Measurements from ENCODE around the gene TSPO. TPM values are rescaled to one million over a fixed set of nuclear protein-coding genes. Genes with fewer than 3 reads are reported as not detected.

Gene TSPO
- total and polyA plus RNA-seq, 4 experiments from 2014 or later = 66.9 to 548 (median 211) TPM

DNA sequence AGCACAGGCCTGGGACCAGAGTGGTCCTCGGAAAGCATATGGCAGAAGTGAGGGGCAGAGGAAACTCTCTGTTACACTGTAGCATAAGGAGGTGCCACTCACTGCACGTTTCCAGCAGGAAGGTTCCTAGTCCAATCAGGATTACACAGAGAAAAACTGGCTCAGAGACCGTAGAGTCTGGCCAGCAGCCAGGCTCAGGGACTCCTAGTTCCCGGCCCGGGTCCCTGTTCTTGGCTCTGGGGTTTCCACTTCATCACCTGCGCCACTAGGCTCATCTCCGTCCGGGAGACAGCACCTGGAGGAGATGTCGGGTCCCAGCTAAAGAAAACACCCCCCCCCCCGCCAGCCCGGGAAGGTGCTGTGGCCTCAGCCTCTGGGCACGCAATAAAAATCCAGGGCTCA is 34.5 kb downstream of the TSPO start:
- peak overlapping the region in 3 of 7 donors; percentile 68 to 87 (median 85) for H3K27ac Mint-ChIP-seq
- no peak for DNase-seq
- peaks cover 0 to 2% (median 0%) of the 10 kb centered on the region in 8 donors for H3K9me3 Mint-ChIP-seq

DNA sequence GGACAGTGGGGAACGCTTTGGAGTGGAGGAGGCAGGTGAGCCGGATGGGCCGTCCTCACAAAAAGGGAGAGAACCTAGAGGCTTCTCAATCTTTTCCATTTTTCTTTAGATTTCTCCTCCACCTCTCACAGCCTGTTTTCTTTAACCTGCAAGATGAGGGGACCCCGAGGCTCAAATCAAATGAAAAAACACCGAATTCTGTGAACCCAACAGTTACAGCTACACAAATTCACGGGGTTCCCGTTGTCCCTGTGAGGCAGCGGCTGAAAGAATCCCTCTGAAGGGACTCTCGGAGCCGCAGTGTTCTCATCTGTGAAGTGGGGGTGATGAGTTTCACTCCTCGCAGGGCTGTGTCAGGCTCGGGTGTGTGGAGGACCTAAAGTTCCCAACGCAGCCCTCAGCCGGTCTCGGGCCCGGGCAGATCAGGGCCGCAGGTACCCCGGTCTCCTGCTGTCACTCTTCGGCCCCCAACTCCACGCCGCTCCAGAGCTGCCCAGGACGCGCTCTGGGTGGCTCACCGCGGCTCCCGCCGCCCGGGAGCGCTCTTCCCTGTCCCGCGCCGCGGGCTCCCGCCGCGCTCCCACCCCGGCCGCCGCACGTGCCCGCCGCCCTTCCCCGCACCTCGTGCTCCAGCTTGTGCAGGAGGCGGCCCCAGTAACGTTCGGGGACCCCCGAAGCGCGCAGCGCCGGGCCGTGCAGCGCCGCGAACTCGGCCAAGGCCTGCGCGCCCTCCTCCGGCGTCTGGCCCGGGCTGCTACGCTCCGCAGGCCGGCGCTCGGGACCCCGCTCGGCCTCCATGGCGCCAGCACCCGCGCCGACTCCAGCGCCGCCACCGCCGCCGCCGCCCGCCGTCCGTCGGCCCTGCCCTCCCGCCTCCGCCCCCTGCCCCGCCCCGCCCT is 35.2 kb downstream of the TSPO start, which contains the start of gene TTLL12:
TSS of gene TTLL12 (minus strand) at position 863 of the 899 bp plus-strand sequence. CDS start at position 798, 65 bp downstream.
- peak within 1 kb of the TSS; percentile 96 for H3K27ac ChIP-seq (ENCODE audit: low read depth, low read length)
- DNase-seq = peak; percentile 57 to 72 (median 66)
- H3K36me3 ChIP-seq (ENCODE audit: insufficient read depth, low read length) = no peaks in the 10 kb centered on the region
- Mint-ChIP-seq H3K9me3 (peaks cover 0 to 2% (median 0%) of the 10 kb centered on the region in 8 donors), H3K4me1 (peaks cover 4 to 44% (median 21%) of the 10 kb centered on the region in 4 donors), H3K4me3 (peak within 1 kb of the TSS; percentile 82 to 87 (median 83)), H3K36me3 (peaks cover 0 to 8% of the 10 kb centered on the region in 2 donors), H3K27me3 (peaks cover 0 to 2% of the 10 kb centered on the region in 2 donors), H3K27ac (peak within 1 kb of the TSS; percentile 96 to 99 (median 98))
- no peaks in the 10 kb centered on the region for H3K27me3 ChIP-seq (ENCODE audit: insufficient read depth, low read length)
- ChIA-PET POLR2A (ENCODE audit: partially characterized antibody) (interaction anchor here (0.7 to 2.8 kb wide), 13 partner anchors 23 to 626 kb away, joined by 3 to 28 read pairs (median 5); partner anchors contain the start of genes ARFGAP3, EFCAB6, MCAT and PACSIN2), CTCF (ENCODE audit: partially characterized antibody) (interaction anchor here (1.4 to 2.5 kb wide), 3 partner anchors 15 to 159 kb away, joined by 3 to 10 read pairs (median 7); partner anchors contain the start of gene MCAT)
- peaks cover 24% of the 10 kb centered on the region for H3K4me1 ChIP-seq (ENCODE audit: insufficient read depth, low read length)
- no peaks in the 10 kb centered on the region for H3K9me3 ChIP-seq (ENCODE audit: control insufficient read depth in 1 of 2, low read length in 2 of 2)
- intact Hi-C loops (cut with micrococcal nuclease) = loop anchor here (1.0 to 5.0 kb wide), 7 partner anchors 34 to 1516 kb away; partner anchors contain the start of genes ARFGAP3, MCAT, PACSIN2 and PRR5
- peak within 1 kb of the TSS; percentile 58 to 64 for H3K4me3 ChIP-seq (ENCODE audit: low read length in 2 of 2)

More for the DNA sequence above, 34.5 kb downstream of the TSPO start:
- Mint-ChIP-seq H3K4me1 (peaks cover 4 to 44% (median 21%) of the 10 kb centered on the region in 4 donors), H3K27me3 (no peaks in the 10 kb centered on the region), H3K36me3 (peaks cover 0 to 8% of the 10 kb centered on the region in 2 donors), H3K4me3 (peak overlapping the region; percentile 70 to 80 (median 76))
- ChIA-PET CTCF (ENCODE audit: partially characterized antibody) (no interaction called here), POLR2A (ENCODE audit: partially characterized antibody) (interaction anchor here (1.0 to 2.8 kb wide), 3 partner anchors 22 to 42 kb away, joined by 4 to 28 read pairs (median 27); partner anchors contain the start of genes MCAT and TSPO)
- peak overlapping the region; percentile 2 to 64 for H3K4me3 ChIP-seq (ENCODE audit: low read length in 2 of 2)
- no peaks in the 10 kb centered on the region for H3K27me3 ChIP-seq (ENCODE audit: insufficient read depth, low read length)
- peaks cover 24% of the 10 kb centered on the region for H3K4me1 ChIP-seq (ENCODE audit: insufficient read depth, low read length)
- no peaks in the 10 kb centered on the region for H3K9me3 ChIP-seq (ENCODE audit: control insufficient read depth in 1 of 2, low read length in 2 of 2)
- peak overlapping the region; percentile 69 for H3K27ac ChIP-seq (ENCODE audit: low read depth, low read length)
- H3K36me3 ChIP-seq (ENCODE audit: insufficient read depth, low read length) = no peaks in the 10 kb centered on the region
- intact Hi-C loops (cut with micrococcal nuclease) = loop anchor here (2.0 to 5.0 kb wide), 3 partner anchors 33 to 1516 kb away; partner anchors contain the start of genes ARFGAP3 and PRR5

DNA sequence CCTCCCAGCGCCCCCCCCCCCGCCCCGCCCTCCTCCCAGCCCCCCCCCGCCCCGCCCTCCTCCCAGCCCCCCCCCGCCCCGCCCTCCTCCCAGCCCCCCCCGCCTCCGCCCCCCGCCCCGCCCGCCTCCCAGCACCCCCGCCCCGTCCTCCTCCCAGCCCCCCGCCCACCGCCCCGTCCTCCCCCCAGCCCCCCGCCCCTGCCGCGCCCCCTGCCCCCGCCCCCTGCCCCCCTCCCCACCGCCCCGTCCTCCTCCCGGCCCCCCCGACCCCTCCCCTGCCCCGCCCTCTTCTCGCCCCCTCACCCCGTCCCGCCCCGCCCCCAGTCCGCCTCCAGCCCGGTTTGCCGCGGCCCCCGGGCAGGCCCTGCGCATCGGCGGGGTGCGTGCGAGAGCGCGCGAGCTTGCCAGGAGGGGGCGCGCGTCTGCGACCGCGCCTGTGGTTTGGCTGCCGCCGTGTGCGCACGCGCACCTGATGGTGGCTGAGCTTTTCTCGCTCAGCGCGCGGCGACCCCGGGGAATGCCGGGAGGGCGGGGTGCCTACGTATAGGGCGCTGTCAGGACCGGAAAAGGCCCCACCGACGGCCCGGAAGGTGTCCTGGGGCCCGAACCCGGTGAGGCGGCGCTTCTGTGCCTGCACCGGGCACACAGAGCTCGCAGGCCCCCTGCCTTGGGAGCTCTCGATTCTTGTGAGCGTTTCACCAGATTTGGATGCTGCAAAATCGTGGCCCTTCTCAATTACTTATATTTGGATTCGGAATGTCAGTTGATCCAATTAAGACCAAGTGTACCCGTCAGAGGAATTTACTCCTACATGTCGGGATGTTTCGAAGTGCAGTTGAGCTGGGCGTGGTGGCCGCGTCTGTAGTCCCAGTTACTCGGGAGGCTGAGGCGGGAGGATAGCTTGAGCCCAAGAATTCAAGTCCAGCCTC is 36.1 kb downstream of the TSPO start:
- ChIA-PET CTCF (ENCODE audit: partially characterized antibody) (interaction anchor here (0.7 to 2.5 kb wide), 8 partner anchors 11 to 159 kb away, joined by 3 to 10 read pairs (median 3); partner anchors contain the start of genes MCAT and TSPO), POLR2A (ENCODE audit: partially characterized antibody) (interaction anchor here (0.6 to 2.8 kb wide), 18 partner anchors 13 to 625 kb away, joined by 3 to 28 read pairs (median 3); partner anchors contain the start of genes ARFGAP3, EFCAB6, MCAT and PACSIN2)

DNA sequence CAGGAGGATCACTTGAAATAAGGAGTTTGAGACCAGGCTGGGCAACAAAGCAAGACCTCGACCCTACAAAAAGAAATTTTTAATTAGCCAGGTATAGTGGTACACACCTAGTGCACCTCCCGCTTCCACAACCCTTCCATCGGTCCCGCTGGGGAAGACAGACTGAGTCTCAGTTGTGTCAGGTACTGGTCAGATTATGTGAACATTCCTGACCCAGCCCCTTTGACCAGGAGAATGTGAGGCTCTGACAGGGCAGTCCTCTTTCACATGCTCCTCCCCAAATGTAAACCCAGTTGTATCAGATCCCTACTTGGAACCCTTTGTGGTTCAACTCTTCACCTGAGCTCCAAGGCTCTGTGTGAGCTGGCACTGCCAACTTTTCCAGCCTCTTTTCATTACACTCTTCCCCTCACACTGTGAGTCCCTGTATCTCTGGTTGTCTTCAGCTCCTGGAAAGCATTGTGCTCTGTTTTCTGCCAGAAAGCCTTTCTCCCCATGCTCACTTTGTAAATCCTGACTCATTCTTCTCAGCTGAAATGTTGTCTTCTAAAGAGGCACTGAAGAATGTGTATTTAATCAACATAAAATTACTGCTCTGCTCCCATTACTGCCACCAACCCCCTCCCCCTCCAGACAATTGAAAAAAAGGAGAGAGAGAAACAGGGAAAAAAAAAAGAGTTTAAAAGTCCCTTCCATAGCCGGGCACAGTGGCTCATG is 37.6 kb downstream of the TSPO start:
- peaks cover 0 to 3% of the 10 kb centered on the region in 2 donors for H3K27me3 Mint-ChIP-seq
- peak overlapping the region; percentile 80 to 95 (median 88) for H3K27ac Mint-ChIP-seq
- peaks cover 0 to 2% (median 0%) of the 10 kb centered on the region in 8 donors for H3K9me3 Mint-ChIP-seq
- Histone ChIP-seq H3K4me3 (ENCODE audit: low read length in 2 of 2) (no peak overlapping the region), H3K27me3 (ENCODE audit: insufficient read depth, low read length) (no peaks in the 10 kb centered on the region), H3K4me1 (ENCODE audit: insufficient read depth, low read length) (peaks cover 24% of the 10 kb centered on the region), H3K36me3 (ENCODE audit: insufficient read depth, low read length) (no peaks in the 10 kb centered on the region), H3K9me3 (ENCODE audit: control insufficient read depth in 1 of 2, low read length in 2 of 2) (no peaks in the 10 kb centered on the region), H3K27ac (ENCODE audit: low read depth, low read length) (peak overlapping the region; percentile 96)
- intact Hi-C loops (cut with micrococcal nuclease) = loop anchor here (5.0 kb wide), 1 partner anchor 1513 kb away; the partner anchor contains the start of gene PRR5
- CTCF ChIA-PET (ENCODE audit: partially characterized antibody) = interaction anchor here (2.5 kb wide), 1 partner anchor 157 kb away, joined by 10 read pairs; no protein-coding TSS in a partner anchor
- POLR2A ChIA-PET (ENCODE audit: partially characterized antibody) = interaction anchor here (1.9 kb wide), 1 partner anchor 75 kb away, joined by 13 read pairs; no protein-coding TSS in a partner anchor
- no peak for DNase-seq
- peak overlapping the region in 7 of 8 donors; percentile 14 to 79 (median 56) for H3K4me3 Mint-ChIP-seq
- H3K36me3 Mint-ChIP-seq = peaks cover 0 to 6% of the 10 kb centered on the region in 2 donors
- peaks cover 4 to 38% (median 18%) of the 10 kb centered on the region in 4 donors for H3K4me1 Mint-ChIP-seq

More for the DNA sequence above, 36.1 kb downstream of the TSPO start:
- Histone ChIP-seq H3K27me3 (ENCODE audit: insufficient read depth, low read length) (no peaks in the 10 kb centered on the region), H3K27ac (ENCODE audit: low read depth, low read length) (peak overlapping the region; percentile 96), H3K9me3 (ENCODE audit: control insufficient read depth in 1 of 2, low read length in 2 of 2) (no peaks in the 10 kb centered on the region), H3K4me3 (ENCODE audit: low read length in 2 of 2) (peak overlapping the region; percentile 39 to 58), H3K4me1 (ENCODE audit: insufficient read depth, low read length) (peaks cover 24% of the 10 kb centered on the region), H3K36me3 (ENCODE audit: insufficient read depth, low read length) (no peaks in the 10 kb centered on the region)
- Mint-ChIP-seq H3K36me3 (peaks cover 0 to 8% of the 10 kb centered on the region in 2 donors), H3K9me3 (peaks cover 0 to 2% (median 0%) of the 10 kb centered on the region in 8 donors), H3K4me3 (peak overlapping the region; percentile 82 to 87 (median 83)), H3K4me1 (peaks cover 4 to 44% (median 18%) of the 10 kb centered on the region in 4 donors), H3K27me3 (peaks cover 0 to 3% of the 10 kb centered on the region in 2 donors), H3K27ac (peak overlapping the region; percentile 96 to 99 (median 98))
- intact Hi-C loops (cut with micrococcal nuclease) = loop anchor here (1.0 to 5.0 kb wide), 7 partner anchors 35 to 1515 kb away; partner anchors contain the start of genes ARFGAP3, MCAT, PACSIN2 and PRR5
- DNase-seq = peak; percentile 94 to 97 (median 97)

DNA sequence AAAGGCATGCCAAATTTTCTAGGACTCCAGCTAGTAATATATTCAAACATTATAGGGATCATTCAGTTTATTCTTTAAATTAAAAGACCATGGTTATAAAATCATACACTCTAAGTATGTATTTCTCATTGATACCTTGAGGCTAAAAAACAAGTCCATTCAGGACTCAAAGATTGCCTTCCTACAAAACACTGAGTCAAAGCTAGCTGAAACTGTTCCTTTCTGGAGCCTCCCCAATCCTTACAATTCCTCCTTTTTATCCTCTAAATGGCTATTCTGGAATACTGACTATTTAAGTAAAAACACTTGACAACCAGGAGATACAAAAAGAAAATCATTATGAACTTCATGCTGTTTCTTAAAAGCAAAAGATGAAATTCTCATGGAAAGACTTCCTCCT is 40.5 kb downstream of the TSPO start:
- POLR2A ChIA-PET (ENCODE audit: partially characterized antibody) = no interaction called here
- H3K27me3 Mint-ChIP-seq = peaks cover 2 to 3% of the 10 kb centered on the region in 2 donors
- peak overlapping the region in 1 of 8 donors; percentile 20 for H3K4me3 Mint-ChIP-seq
- Histone ChIP-seq H3K4me3 (ENCODE audit: low read length in 2 of 2) (no peak overlapping the region), H3K9me3 (ENCODE audit: control insufficient read depth in 1 of 2, low read length in 2 of 2) (no peaks in the 10 kb centered on the region), H3K36me3 (ENCODE audit: insufficient read depth, low read length) (no peaks in the 10 kb centered on the region), H3K27ac (ENCODE audit: low read depth, low read length) (no peak overlapping the region), H3K4me1 (ENCODE audit: insufficient read depth, low read length) (peaks cover 8% of the 10 kb centered on the region), H3K27me3 (ENCODE audit: insufficient read depth, low read length) (no peaks in the 10 kb centered on the region)
- no peak for DNase-seq
- peaks cover 0 to 6% of the 10 kb centered on the region in 2 donors for H3K36me3 Mint-ChIP-seq
- CTCF ChIA-PET (ENCODE audit: partially characterized antibody) = no interaction called here
- H3K9me3 Mint-ChIP-seq = peaks cover 0 to 2% (median 0%) of the 10 kb centered on the region in 8 donors
- peaks cover 0 to 15% (median 8%) of the 10 kb centered on the region in 4 donors for H3K4me1 Mint-ChIP-seq
- peak overlapping the region in 1 of 7 donors; percentile 70 for H3K27ac Mint-ChIP-seq
- intact Hi-C loops (cut with micrococcal nuclease) = no loop called here
